Stomach (tissue), 9 donors: ENCODE results near the gene FSHR. TPM values are rescaled to one million over a fixed set of nuclear protein-coding genes. Genes with fewer than 3 reads are reported as not detected.
A peak's percentile ranks its signal among the peaks of the same experiment; 100 is the strongest.

ENCODE experiments used
- DNase-seq, 2 donors: peaks; one replicate each; pipeline versions ENCODE4 v3.0.0 to v3.0.0-alpha.2; 2013 to 2019
- H3K27ac ChIP-seq, 5 donors: fragments of 200-600 bp in 4 of 5; sonication (generic) in 4 of 5; one replicate each; pipeline ENCODE4 v1.5.1; 2013 to 2019; ENCODE audit warnings: mild to moderate bottlenecking in 1 of 5, moderate library complexity in 1 of 5
- H3K27me3 ChIP-seq, 3 donors: fragments of 200-600 bp; sonication (generic); one replicate each; pipeline ENCODE4 v1.5.1; 2017 to 2019; ENCODE audit warnings: mixed run types in 1 of 3
- H3K36me3 ChIP-seq, 4 donors: fragments of 200-600 bp; sonication (generic); 1 replicate in 3 of 4; 2 replicates in 1 of 4; pipeline ENCODE4 v1.5.1; 2016 to 2019
- H3K4me1 ChIP-seq, 4 donors: fragments of 200-600 bp; sonication (generic); one replicate each; pipeline ENCODE4 v1.5.1; 2016 to 2019
- H3K4me3 ChIP-seq, 4 donors: fragments of 200-600 bp; sonication (generic) in 3 of 4; one replicate each; pipeline ENCODE4 v1.5.1; 2016 to 2019; ENCODE audit warnings: mild to moderate bottlenecking in 1 of 4
- H3K9me3 ChIP-seq, 4 donors: fragments of 200-600 bp; sonication (generic); one replicate each; pipeline ENCODE4 v1.5.1; 2016 to 2019
- CTCF ChIP-seq, 7 experiments: fragments of 450-650 bp in 4 of 7; fragments of 200-600 bp in 3 of 7; sonication (generic) in 3 of 7; IDR thresholded peaks; one replicate each; pipeline ENCODE4 v1.5.1; 2016 to 2019; ENCODE audit warnings: antibody characterized with exemption in 7 of 7, control low read depth in 2 of 7, mild to moderate bottlenecking in 1 of 7
- EP300 ChIP-seq: sonication (generic); formaldehyde crosslinking; IDR thresholded peaks from one replicate; pipeline ENCODE4 v1.6.1; 2017; ENCODE audit warnings: antibody characterized with exemption
- POLR2A ChIP-seq, 4 donors: fragments of 450-650 bp; IDR thresholded peaks; one replicate each; pipeline ENCODE4 v1.6.1; 2016; ENCODE audit warnings: antibody characterized with exemption in 4 of 4, control low read depth in 2 of 4, mild to moderate bottlenecking in 1 of 4, moderate library complexity in 1 of 4
- POLR2AphosphoS5 ChIP-seq, 3 donors: sonication (generic); formaldehyde crosslinking; IDR thresholded peaks; one replicate each; pipeline ENCODE4 v1.6.1; 2016; ENCODE audit warnings: antibody characterized with exemption in 3 of 3
- WGBS, 5 donors: extraction: QIAGEN DNeasy Blood & Tissue Kit in 3 of 5; methylation state at CpG; one replicate each; pipeline versions ENCODE4 v1.1.5 to v1.1.7; 2013 to 2018; 5-methylcytosine and 5-hydroxymethylcytosine counted together
- intact Hi-C: fragments of 100-400 bp; cut with DNase I; formaldehyde crosslinking; loops from one replicate; pipeline ENCODE4 v1.15.1; 2023; ENCODE audit warnings: low total_unique reads
- polyA plus RNA-seq, 3 donors: library from polyadenylated mRNA; stranded (reverse); fragments of 200-250 nt; gene quantifications; one replicate each; pipeline ENCODE4 v1.2.3, GENCODE V29; 2013
- total RNA-seq, 5 donors: library from RNA; depleted of rRNA; stranded (reverse); fragments of >200 nt; gene quantifications; one replicate each; pipeline versions ENCODE4 v1.1.0 to v1.2.3, GENCODE V29; 2014 to 2016
- donor health status: healthy with polysubstance abuse.
- donor health status: Bipolar disorder and iron deficiency.
- donor health status: healthy.

FSHR gene
- total and polyA plus RNA-seq, 8 donors, result not detected

- TF ChIP-seq EP300 (no peak), POLR2A (IDR thresholded peaks at IDR 0.05) (no peak), CTCF (IDR thresholded peaks at IDR 0.05) (no peak), POLR2AphosphoS5 (IDR thresholded peaks at IDR 0.05) (no peak)
- no peak overlapping the region for H3K4me3 ChIP-seq
- no peak overlapping the region for H3K27ac ChIP-seq
- no peak for DNase-seq
- no peaks in the 10 kb centered on the region for H3K4me1 ChIP-seq
- H3K27me3 ChIP-seq, result no peaks in the 10 kb centered on the region
- intact Hi-C loops, result no loop called here
- no peaks in the 10 kb centered on the region for H3K36me3 ChIP-seq
- WGBS, 5 donors, result 89 to 99% (median 96%) methylated on average over 2 of the region's 2 CpGs
- no peaks in the 10 kb centered on the region for H3K9me3 ChIP-seq
Measured at GRCh38 chr2:48971801-48972200, 182.5 kb downstream of the FSHR start.

- H3K4me3 ChIP-seq, result no peak overlapping the region
- H3K4me1 ChIP-seq, result no peaks in the 10 kb centered on the region
- H3K27me3 ChIP-seq, result no peaks in the 10 kb centered on the region
- no peaks in the 10 kb centered on the region for H3K9me3 ChIP-seq
- TF ChIP-seq POLR2A (IDR thresholded peaks at IDR 0.05) (no peak), EP300 (no peak), POLR2AphosphoS5 (IDR thresholded peaks at IDR 0.05) (no peak), CTCF (IDR thresholded peaks at IDR 0.05) (no peak)
- no peaks in the 10 kb centered on the region for H3K36me3 ChIP-seq
- no peak overlapping the region for H3K27ac ChIP-seq
- 73 to 80% (median 78%) methylated on average over 4 of the region's 4 CpGs for WGBS, 5 donors
- no peak for DNase-seq
- intact Hi-C loops, result no loop called here
Measured at GRCh38 chr2:48968011-48968410, 186.3 kb downstream of the FSHR start.

- WGBS, 5 donors, result 41 to 58% (median 45%) methylated on average over 1 of the region's 1 CpG
- TF ChIP-seq CTCF (IDR thresholded peaks at IDR 0.05) (no peak), EP300 (no peak), POLR2AphosphoS5 (IDR thresholded peaks at IDR 0.05) (no peak), POLR2A (IDR thresholded peaks at IDR 0.05) (no peak)
- Histone ChIP-seq H3K27me3 (no peaks in the 10 kb centered on the region), H3K4me1 (no peaks in the 10 kb centered on the region), H3K9me3 (no peaks in the 10 kb centered on the region), H3K36me3 (no peaks in the 10 kb centered on the region), H3K4me3 (no peak overlapping the region), H3K27ac (no peak overlapping the region)
- no peak for DNase-seq
- intact Hi-C loops, result no loop called here
Measured at GRCh38 chr2:48965204-48965603, 189.1 kb downstream of the FSHR start.

GRCh38 chr2:48961009-48961408 lies 193.3 kb downstream of the FSHR start:
- intact Hi-C loops, result no loop called here

More at GRCh38 chr2:48961009-48961408, 193.3 kb downstream of the FSHR start:
- 44 to 73% (median 66%) methylated on average over 4 of the region's 4 CpGs for WGBS, 5 donors
- TF ChIP-seq EP300, result no peak
- TF ChIP-seq CTCF (IDR thresholded peaks at IDR 0.05), result no peak
- TF ChIP-seq POLR2AphosphoS5 (IDR thresholded peaks at IDR 0.05), result no peak
- no peak for TF ChIP-seq POLR2A (IDR thresholded peaks at IDR 0.05)
- H3K36me3 ChIP-seq, result no peaks in the 10 kb centered on the region
- no peak overlapping the region for H3K27ac ChIP-seq
- no peaks in the 10 kb centered on the region for H3K4me1 ChIP-seq
- H3K27me3 ChIP-seq, result no peaks in the 10 kb centered on the region
- peak in 1 of 2 donors; percentile 16 for DNase-seq
- no peaks in the 10 kb centered on the region for H3K9me3 ChIP-seq
- no peak overlapping the region for H3K4me3 ChIP-seq
